HG03060 (cell line): ENCODE results near the gene SNTB2.
"Not testable (repeated sequence)": the region's sequence is repeated elsewhere in the genome, so short reads cannot be mapped to it uniquely, and the experiment has no call there.

ENCODE experiments used
- ATAC-seq: cut with Tn5 transposase; IDR thresholded peaks from one replicate; pipeline ENCODE4 v1.9.1; 2021; ENCODE audit warnings: low read depth, moderate number of reproducible peaks; ENCODE audit not compliant: unreplicated experiment

SNTB2 gene

GRCh38 chr16:69276148-69277115 is 89.5 kb downstream of the SNTB2 start:
- no peak for ATAC-seq

- no peak for ATAC-seq
Measured at GRCh38 chr16:69277413-69277812, 90.4 kb downstream of the SNTB2 start.

GRCh38 chr16:69283851-69284250 is 96.9 kb downstream of the SNTB2 start:
- ATAC-seq = no peak

GRCh38 chr16:69285240-69285639 is 98.3 kb downstream of the SNTB2 start:
- no peak for ATAC-seq

- ATAC-seq = no peak
Measured at GRCh38 chr16:69286941-69287713, 100.2 kb downstream of the SNTB2 start.

- not testable (repeated sequence) for ATAC-seq
Measured at GRCh38 chr16:69291657-69292056, 104.7 kb downstream of the SNTB2 start.

- ATAC-seq = no peak
Measured at GRCh38 chr16:69293401-69293800, 106.4 kb downstream of the SNTB2 start.

- no peak for ATAC-seq
Measured at GRCh38 chr16:69294051-69294450, 107.1 kb downstream of the SNTB2 start.

GRCh38 chr16:69296771-69297170 is 109.8 kb downstream of the SNTB2 start:
- not testable (repeated sequence) for ATAC-seq

GRCh38 chr16:69298261-69298660 is 111.3 kb downstream of the SNTB2 start:
- ATAC-seq = no peak

GRCh38 chr16:69301187-69301586 is 114.2 kb downstream of the SNTB2 start:
- no peak for ATAC-seq

GRCh38 chr16:69301861-69302260 is 114.9 kb downstream of the SNTB2 start:
- no peak for ATAC-seq

- ATAC-seq = no peak
Measured at GRCh38 chr16:69302301-69302700, 115.3 kb downstream of the SNTB2 start.

GRCh38 chr16:69306031-69306430 is 119.1 kb downstream of the SNTB2 start:
- ATAC-seq = no peak

GRCh38 chr16:69307091-69307490 is 120.1 kb downstream of the SNTB2 start:
- ATAC-seq = no peak

- no peak for ATAC-seq
Measured at GRCh38 chr16:69307856-69308255, 120.9 kb downstream of the SNTB2 start.

GRCh38 chr16:69309316-69309715 is 122.4 kb downstream of the SNTB2 start:
- ATAC-seq = no peak

- peak; percentile 85 for ATAC-seq
Measured at GRCh38 chr16:69310653-69311532, 123.9 kb downstream of the SNTB2 start, which contains the start of gene VPS4A. Gene VPS4A (plus strand): TSS chr16:69311350. CDS start chr16:69311512, 162 bp downstream.

- ATAC-seq = peak; percentile 22
Measured at GRCh38 chr16:69311533-69312387, 124.8 kb downstream of the SNTB2 start.
